GM23338 (cell line): Measurements from ENCODE around the gene LMF1. TPM values are rescaled to one million over a fixed set of nuclear protein-coding genes. Genes with fewer than 3 reads are reported as not detected.

Experiments
- ATAC-seq: fragments of 200-7000 bp; cut with Tn5 transposase; 3 replicates; pipeline ENCODE4 v1.9.1; 2020
- DNase-seq: peaks from one replicate; pipeline ENCODE4 v3.0.0-alpha.2; 2015; ENCODE audit warnings: low spot score
- H2AFZ ChIP-seq: fragments of 200-600 bp; sonication (generic); 2 replicates; pipeline ENCODE4 v1.8.0; 2016; ENCODE audit warnings: antibody characterized with exemption, mild to moderate bottlenecking, moderate library complexity
- H3F3A ChIP-seq: fragments of 200-600 bp; sonication (generic); replicated peaks from 2 replicates; pipeline ENCODE4 v1.8.0; 2017; ENCODE audit warnings: antibody characterized with exemption, mixed run types, low read depth
- H3K27ac ChIP-seq: fragments of 200-600 bp; sonication (generic); 2 replicates; pipeline ENCODE4 v1.6.1; 2016; ENCODE audit warnings: low read depth
- H3K27me3 ChIP-seq: fragments of 200-600 bp; sonication (generic); 2 replicates; pipeline ENCODE4 v1.8.0; 2016; ENCODE audit warnings: mild to moderate bottlenecking, mixed run types, moderate library complexity; ENCODE audit not compliant: insufficient read depth
- H3K36me3 ChIP-seq: fragments of 200-600 bp; sonication (generic); 2 replicates; pipeline ENCODE4 v1.8.0; 2016; ENCODE audit warnings: mild to moderate bottlenecking; ENCODE audit not compliant: insufficient read depth
- H3K4me1 ChIP-seq: fragments of 200-600 bp; sonication (generic); 2 replicates; pipeline ENCODE4 v1.8.0; 2016; ENCODE audit warnings: mild to moderate bottlenecking, moderate library complexity; ENCODE audit not compliant: insufficient read depth
- H3K4me2 ChIP-seq: fragments of 200-600 bp; sonication (generic); 2 replicates; pipeline ENCODE4 v1.7.1; 2017; ENCODE audit warnings: mixed run types
- H3K4me3 ChIP-seq: fragments of 200-600 bp; sonication (generic); 2 replicates; pipeline ENCODE4 v1.6.1; 2016; ENCODE audit warnings: mixed run types
- H3K79me2 ChIP-seq: fragments of 200-600 bp; sonication (generic); replicated peaks from 2 replicates; pipeline ENCODE4 v1.8.0; 2017; ENCODE audit warnings: mild to moderate bottlenecking; ENCODE audit not compliant: insufficient read depth
- H3K9me2 ChIP-seq: fragments of 200-600 bp; sonication (generic); 2 replicates; pipeline ENCODE4 v1.8.0; 2017; ENCODE audit not compliant: insufficient read depth
- H4K20me1 ChIP-seq: fragments of 200-600 bp; sonication (generic); replicated peaks from 2 replicates; pipeline ENCODE4 v1.8.0; 2017; ENCODE audit warnings: mild to moderate bottlenecking; ENCODE audit not compliant: insufficient read depth
- H3K27ac Mint-ChIP-seq: 2 replicates; pipeline ENCODE4 v1.8.0; 2020; ENCODE audit warnings: inconsistent platforms, mild to moderate bottlenecking, moderate library complexity, mixed read lengths
- H3K27me3 Mint-ChIP-seq: 3 replicates; pipeline ENCODE4 v1.8.0; 2022; ENCODE audit warnings: low read depth, mild to moderate bottlenecking, moderate library complexity, mixed read lengths, inconsistent platforms; ENCODE audit not compliant: insufficient read depth, poor library complexity
- H3K36me3 Mint-ChIP-seq: 3 replicates; pipeline ENCODE4 v1.8.0; 2021; ENCODE audit warnings: low read depth, mild to moderate bottlenecking, inconsistent platforms, moderate library complexity, mixed read lengths
- H3K4me1 Mint-ChIP-seq: 3 replicates; pipeline ENCODE4 v1.8.0; 2020; ENCODE audit warnings: mild to moderate bottlenecking, inconsistent platforms, mixed read lengths
- H3K4me3 Mint-ChIP-seq: 3 replicates; pipeline ENCODE4 v1.8.0; 2021; ENCODE audit warnings: moderate library complexity, mild to moderate bottlenecking, inconsistent platforms, mixed read lengths
- H3K9me3 Mint-ChIP-seq: 3 replicates; pipeline ENCODE4 v1.8.0; 2020; ENCODE audit warnings: moderate library complexity, mild to moderate bottlenecking, inconsistent platforms, mixed read lengths
- CREB1 ChIP-seq: fragments of 250-450 bp; sonication (Bioruptor Pico); IDR thresholded peaks from 2 replicates; pipeline ENCODE4 v1.5.0; 2020; ENCODE audit warnings: low read depth, mild to moderate bottlenecking, moderate library complexity
- EZH2 ChIP-seq: fragments of 200-600 bp; sonication (generic); IDR thresholded peaks from one replicate; pipeline ENCODE4 v1.8.0; 2017; ENCODE audit warnings: antibody characterized with exemption, mild to moderate bottlenecking, low read depth; ENCODE audit not compliant: unreplicated experiment
- JUNB ChIP-seq: IDR thresholded peaks from one replicate; pipeline ENCODE4 v1.6.1; 2016; ENCODE audit warnings: antibody characterized with exemption; ENCODE audit not compliant: unreplicated experiment
- POLR2AphosphoS5 ChIP-seq: IDR thresholded peaks from 2 replicates; pipeline ENCODE4 v1.6.1; 2016; ENCODE audit warnings: antibody characterized with exemption, low read depth
- STAT1 ChIP-seq: IDR thresholded peaks from one replicate; pipeline ENCODE4 v1.6.1; 2016; ENCODE audit warnings: antibody characterized with exemption; ENCODE audit not compliant: unreplicated experiment
- ZNF331 ChIP-seq: fragments of 250-450 bp; sonication (Bioruptor Pico); IDR thresholded peaks from 2 replicates; pipeline ENCODE4 v1.5.0; 2020; ENCODE audit warnings: low read depth, mild to moderate bottlenecking, moderate library complexity
- polyA plus RNA-seq: library from polyadenylated mRNA; unstranded; fragments of >200 nt; fragmentation: Nextera tagmentation; extraction: Ambion mirVana; gene quantifications from 2 replicates; pipeline ENCODE4 v1.2.1, GENCODE V29; 2016
- total RNA-seq: library from RNA; depleted of rRNA; stranded (reverse); fragments of >200 nt; shearing (Covaris generic); gene quantifications from 2 replicates; pipeline ENCODE4 v1.2.3, GENCODE V29; 2014
- TF ChIP-seq, protein P1 (sequence below): fragments of 250-450 bp; sonication (Bioruptor Pico); IDR thresholded peaks from 2 replicates; pipeline ENCODE4 v1.5.0; 2020; ENCODE audit warnings: mild to moderate bottlenecking, moderate library complexity
- TF ChIP-seq, protein P2 (sequence below), 2 experiments: fragments of 200-600 bp in 1 of 2; sonication (generic) in 1 of 2; conservative IDR thresholded peaks; 2 replicates each; pipeline versions ENCODE4 v1.5.1 to v1.6.1; 2016 to 2017; ENCODE audit warnings: antibody characterized with exemption in 2 of 2, low read depth in 2 of 2, mild to moderate bottlenecking in 2 of 2, moderate library complexity in 1 of 2
- TF ChIP-seq, protein P3 (sequence below): IDR thresholded peaks from 2 replicates; pipeline ENCODE4 v1.6.1; 2016; ENCODE audit warnings: antibody characterized with exemption

Gene LMF1
- total and polyA plus RNA-seq, 2 experiments from 2014 or later: 4.2 to 10.1 TPM

DNA sequence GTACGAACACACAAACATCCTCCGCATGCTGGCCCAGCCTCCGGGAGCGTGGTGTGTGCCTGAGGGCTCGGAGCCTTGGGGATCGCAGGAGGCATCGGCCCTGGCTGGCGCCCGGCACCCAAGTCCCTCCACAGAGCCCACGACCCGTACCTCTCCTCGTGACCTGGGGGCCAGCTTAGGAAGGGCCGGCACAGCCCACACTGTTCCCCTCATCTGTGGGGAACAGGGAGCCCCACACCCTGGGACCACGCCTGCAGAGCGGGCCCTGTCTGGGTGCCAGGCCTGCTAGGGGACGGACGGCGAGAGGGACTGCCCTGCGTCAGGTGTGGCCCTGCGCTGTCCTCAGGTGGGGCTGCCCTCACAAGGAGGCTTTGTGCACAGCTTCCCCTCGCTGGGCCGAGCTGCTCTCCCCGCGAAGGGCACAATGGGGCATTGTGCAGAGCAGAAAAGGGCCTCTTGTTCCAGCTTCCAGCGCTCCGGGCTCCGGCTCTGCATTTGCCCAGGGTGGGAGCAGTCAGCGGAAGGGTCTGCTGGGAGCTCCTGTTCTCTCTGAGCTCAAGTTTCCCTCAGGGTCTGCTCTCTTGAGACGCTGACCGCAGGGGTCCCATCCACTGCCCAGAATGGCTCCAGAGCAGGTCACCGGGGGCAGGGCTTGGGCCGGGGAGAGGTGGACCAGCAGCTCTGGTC lies 1.7 kb upstream of the LMF1 start (continued):
- TF ChIP-seq, protein P1, sequence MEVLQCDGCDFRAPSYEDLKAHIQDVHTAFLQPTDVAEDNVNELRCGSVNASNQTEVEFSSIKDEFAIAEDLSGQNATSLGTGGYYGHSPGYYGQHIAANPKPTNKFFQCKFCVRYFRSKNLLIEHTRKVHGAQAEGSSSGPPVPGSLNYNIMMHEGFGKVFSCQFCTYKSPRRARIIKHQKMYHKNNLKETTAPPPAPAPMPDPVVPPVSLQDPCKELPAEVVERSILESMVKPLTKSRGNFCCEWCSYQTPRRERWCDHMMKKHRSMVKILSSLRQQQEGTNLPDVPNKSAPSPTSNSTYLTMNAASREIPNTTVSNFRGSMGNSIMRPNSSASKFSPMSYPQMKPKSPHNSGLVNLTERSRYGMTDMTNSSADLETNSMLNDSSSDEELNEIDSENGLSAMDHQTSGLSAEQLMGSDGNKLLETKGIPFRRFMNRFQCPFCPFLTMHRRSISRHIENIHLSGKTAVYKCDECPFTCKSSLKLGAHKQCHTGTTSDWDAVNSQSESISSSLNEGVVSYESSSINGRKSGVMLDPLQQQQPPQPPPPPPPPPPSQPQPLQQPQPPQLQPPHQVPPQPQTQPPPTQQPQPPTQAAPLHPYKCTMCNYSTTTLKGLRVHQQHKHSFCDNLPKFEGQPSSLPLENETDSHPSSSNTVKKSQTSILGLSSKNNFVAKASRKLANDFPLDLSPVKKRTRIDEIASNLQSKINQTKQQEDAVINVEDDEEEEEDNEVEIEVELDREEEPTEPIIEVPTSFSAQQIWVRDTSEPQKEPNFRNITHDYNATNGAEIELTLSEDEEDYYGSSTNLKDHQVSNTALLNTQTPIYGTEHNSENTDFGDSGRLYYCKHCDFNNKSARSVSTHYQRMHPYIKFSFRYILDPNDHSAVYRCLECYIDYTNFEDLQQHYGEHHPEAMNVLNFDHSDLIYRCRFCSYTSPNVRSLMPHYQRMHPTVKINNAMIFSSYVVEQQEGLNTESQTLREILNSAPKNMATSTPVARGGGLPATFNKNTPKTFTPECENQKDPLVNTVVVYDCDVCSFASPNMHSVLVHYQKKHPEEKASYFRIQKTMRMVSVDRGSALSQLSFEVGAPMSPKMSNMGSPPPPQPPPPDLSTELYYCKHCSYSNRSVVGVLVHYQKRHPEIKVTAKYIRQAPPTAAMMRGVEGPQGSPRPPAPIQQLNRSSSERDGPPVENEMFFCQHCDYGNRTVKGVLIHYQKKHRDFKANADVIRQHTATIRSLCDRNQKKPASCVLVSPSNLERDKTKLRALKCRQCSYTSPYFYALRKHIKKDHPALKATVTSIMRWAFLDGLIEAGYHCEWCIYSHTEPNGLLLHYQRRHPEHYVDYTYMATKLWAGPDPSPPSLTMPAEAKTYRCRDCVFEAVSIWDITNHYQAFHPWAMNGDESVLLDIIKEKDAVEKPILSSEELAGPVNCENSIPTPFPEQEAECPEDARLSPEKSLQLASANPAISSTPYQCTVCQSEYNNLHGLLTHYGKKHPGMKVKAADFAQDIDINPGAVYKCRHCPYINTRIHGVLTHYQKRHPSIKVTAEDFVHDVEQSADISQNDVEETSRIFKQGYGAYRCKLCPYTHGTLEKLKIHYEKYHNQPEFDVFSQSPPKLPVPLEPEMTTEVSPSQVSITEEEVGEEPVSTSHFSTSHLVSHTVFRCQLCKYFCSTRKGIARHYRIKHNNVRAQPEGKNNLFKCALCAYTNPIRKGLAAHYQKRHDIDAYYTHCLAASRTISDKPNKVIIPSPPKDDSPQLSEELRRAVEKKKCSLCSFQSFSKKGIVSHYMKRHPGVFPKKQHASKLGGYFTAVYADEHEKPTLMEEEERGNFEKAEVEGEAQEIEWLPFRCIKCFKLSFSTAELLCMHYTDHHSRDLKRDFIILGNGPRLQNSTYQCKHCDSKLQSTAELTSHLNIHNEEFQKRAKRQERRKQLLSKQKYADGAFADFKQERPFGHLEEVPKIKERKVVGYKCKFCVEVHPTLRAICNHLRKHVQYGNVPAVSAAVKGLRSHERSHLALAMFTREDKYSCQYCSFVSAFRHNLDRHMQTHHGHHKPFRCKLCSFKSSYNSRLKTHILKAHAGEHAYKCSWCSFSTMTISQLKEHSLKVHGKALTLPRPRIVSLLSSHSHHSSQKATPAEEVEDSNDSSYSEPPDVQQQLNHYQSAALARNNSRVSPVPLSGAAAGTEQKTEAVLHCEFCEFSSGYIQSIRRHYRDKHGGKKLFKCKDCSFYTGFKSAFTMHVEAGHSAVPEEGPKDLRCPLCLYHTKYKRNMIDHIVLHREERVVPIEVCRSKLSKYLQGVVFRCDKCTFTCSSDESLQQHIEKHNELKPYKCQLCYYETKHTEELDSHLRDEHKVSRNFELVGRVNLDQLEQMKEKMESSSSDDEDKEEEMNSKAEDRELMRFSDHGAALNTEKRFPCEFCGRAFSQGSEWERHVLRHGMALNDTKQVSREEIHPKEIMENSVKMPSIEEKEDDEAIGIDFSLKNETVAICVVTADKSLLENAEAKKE: no peak

DNA sequence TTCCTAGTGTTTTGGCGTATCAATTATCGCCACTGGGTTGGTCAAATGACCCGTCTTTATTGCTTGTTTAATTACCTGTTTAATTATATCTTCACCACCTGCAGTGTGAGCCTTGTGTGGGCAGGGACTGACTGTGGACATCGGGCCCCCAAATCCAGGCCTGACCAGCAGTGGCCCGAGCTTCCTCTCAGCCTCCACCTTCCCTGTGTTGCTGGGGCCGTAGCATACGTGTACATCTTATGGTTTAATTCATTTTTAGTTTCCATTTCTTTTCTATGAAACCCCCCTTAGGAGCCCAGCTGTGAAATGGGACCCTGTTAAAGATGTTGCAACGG lies 1.2 kb upstream of the LMF1 start:
- H3K4me1 ChIP-seq: peaks cover 4% of the 10 kb centered on the region; the same call in 1 of the 2 replicates
- H4K20me1 ChIP-seq: 0 out of 2 replicates have a peak, but pooled peaks cover 4% of the 10 kb centered on the region
- H3K27ac Mint-ChIP-seq: no peak overlapping the region
- DNase-seq (no peak), ATAC-seq (no peak)
- no peak overlapping the region for H3K27ac ChIP-seq
- H3K79me2 ChIP-seq: no peaks in the 10 kb centered on the region
- H3F3A ChIP-seq: 0 out of 2 replicates have a peak, but pooled peaks cover 5% of the 10 kb centered on the region
- peaks cover 9% of the 10 kb centered on the region for H3K27me3 ChIP-seq
- no peaks in the 10 kb centered on the region; the same call in 2 of the 3 replicates for H3K9me3 Mint-ChIP-seq
- no peaks in the 10 kb centered on the region; the same call in 2 of the 3 replicates for H3K36me3 Mint-ChIP-seq
- peaks cover 16% of the 10 kb centered on the region for H3K27me3 Mint-ChIP-seq
- H3K36me3 ChIP-seq: no peaks in the 10 kb centered on the region
- H2AFZ ChIP-seq: no peak overlapping the region
- no peak overlapping the region for H3K4me3 ChIP-seq
- H3K9me2 ChIP-seq: no peaks in the 10 kb centered on the region
- TF ChIP-seq EZH2: no peak
- no peak for TF ChIP-seq JUNB
- TF ChIP-seq, protein P2, sequence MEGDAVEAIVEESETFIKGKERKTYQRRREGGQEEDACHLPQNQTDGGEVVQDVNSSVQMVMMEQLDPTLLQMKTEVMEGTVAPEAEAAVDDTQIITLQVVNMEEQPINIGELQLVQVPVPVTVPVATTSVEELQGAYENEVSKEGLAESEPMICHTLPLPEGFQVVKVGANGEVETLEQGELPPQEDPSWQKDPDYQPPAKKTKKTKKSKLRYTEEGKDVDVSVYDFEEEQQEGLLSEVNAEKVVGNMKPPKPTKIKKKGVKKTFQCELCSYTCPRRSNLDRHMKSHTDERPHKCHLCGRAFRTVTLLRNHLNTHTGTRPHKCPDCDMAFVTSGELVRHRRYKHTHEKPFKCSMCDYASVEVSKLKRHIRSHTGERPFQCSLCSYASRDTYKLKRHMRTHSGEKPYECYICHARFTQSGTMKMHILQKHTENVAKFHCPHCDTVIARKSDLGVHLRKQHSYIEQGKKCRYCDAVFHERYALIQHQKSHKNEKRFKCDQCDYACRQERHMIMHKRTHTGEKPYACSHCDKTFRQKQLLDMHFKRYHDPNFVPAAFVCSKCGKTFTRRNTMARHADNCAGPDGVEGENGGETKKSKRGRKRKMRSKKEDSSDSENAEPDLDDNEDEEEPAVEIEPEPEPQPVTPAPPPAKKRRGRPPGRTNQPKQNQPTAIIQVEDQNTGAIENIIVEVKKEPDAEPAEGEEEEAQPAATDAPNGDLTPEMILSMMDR (conservative IDR thresholded peaks at IDR 0.05; ENCODE audit: low read depth in 2 of 2): no peak
- no peak for TF ChIP-seq CREB1 (CRISPR knock-in tag)
- no peak for TF ChIP-seq ZNF331 (CRISPR knock-in tag)
- TF ChIP-seq POLR2AphosphoS5: no peak
- no peak for TF ChIP-seq STAT1
- TF ChIP-seq, protein P3, sequence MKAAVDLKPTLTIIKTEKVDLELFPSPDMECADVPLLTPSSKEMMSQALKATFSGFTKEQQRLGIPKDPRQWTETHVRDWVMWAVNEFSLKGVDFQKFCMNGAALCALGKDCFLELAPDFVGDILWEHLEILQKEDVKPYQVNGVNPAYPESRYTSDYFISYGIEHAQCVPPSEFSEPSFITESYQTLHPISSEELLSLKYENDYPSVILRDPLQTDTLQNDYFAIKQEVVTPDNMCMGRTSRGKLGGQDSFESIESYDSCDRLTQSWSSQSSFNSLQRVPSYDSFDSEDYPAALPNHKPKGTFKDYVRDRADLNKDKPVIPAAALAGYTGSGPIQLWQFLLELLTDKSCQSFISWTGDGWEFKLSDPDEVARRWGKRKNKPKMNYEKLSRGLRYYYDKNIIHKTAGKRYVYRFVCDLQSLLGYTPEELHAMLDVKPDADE: no peak
- H3K4me3 Mint-ChIP-seq: peak overlapping the region; percentile 58
- H3K4me2 ChIP-seq: no peak overlapping the region
- H3K4me1 Mint-ChIP-seq: peaks cover 11% of the 10 kb centered on the region
